HCT116 (cell line): Measurements from ENCODE around the gene TENT4A. TPM values are rescaled to one million over a fixed set of nuclear protein-coding genes. Genes with fewer than 3 reads are reported as not detected.
A peak's percentile ranks its signal among the peaks of the same experiment; 100 is the strongest.

Experiments used
- ATAC-seq: fragments of 200-7000 bp; cut with Tn5 transposase; 2 replicates; pipeline ENCODE4 v1.9.1; 2020; ENCODE audit warnings: mild to moderate bottlenecking, moderate library complexity
- BruUV-seq: library from RNA; stranded (reverse); fragments of 400-500 nt; replicated peaks from 2 replicates; lab custom pipeline; 2021; lab: Mats Ljungman, UMichigan
- CTCF ChIA-PET: fragments of 300-600 bp; sonication (Branson Sonifier 250); formaldehyde crosslinking; loops from one replicate; lab custom pipeline; 2021; ENCODE audit warnings: antibody characterized with exemption; lab: Charles Lee
- POLR2A ChIA-PET: fragments of 300-600, 350-600 bp; sonication (Branson Sonifier 250); formaldehyde crosslinking; loops from one replicate; lab custom pipeline; 2021; ENCODE audit warnings: antibody characterized with exemption; lab: Charles Lee
- RAD21 ChIA-PET, 2 experiments: fragments of 300-600 bp; sonication (Branson Sonifier 250); formaldehyde crosslinking; loops; one replicate each; lab custom pipeline; 2023; ENCODE audit warnings: low total read pairs in 2 of 2; ENCODE audit not compliant: uncharacterized antibody in 2 of 2, unreplicated experiment in 2 of 2, low non-redundant PET in 1 of 2; lab: Charles Lee
- DNase-seq: peaks from one replicate; pipeline ENCODE4 v3.0.0-alpha.2; 2010; ENCODE audit warnings: low read depth, low spot score
- H2AFZ ChIP-seq: fragments of 200-600 bp; shearing (Covaris generic), sonication (generic); 2 replicates; pipeline ENCODE4 v1.6.1; 2017; ENCODE audit warnings: low read depth, mixed run types, mixed read lengths, antibody characterized with exemption, low read length; ENCODE audit not compliant: poor library complexity, severe bottlenecking
- H3K27ac ChIP-seq: 2 replicates; pipeline ENCODE4 v1.5.1; 2012; ENCODE audit warnings: low read depth, low read length
- H3K27me3 ChIP-seq: fragments of 200-600 bp; sonication (generic); 2 replicates; pipeline ENCODE4 v1.6.1; 2016; ENCODE audit warnings: mixed run types, low read length, mixed read lengths; ENCODE audit not compliant: insufficient read depth
- H3K36me3 ChIP-seq, 2 experiments: fragments of 200-500 bp in 1 of 2; fragments of 200-600 bp in 1 of 2; sonication (Bioruptor generic) in 1 of 2; sonication (generic) in 1 of 2; 2 replicates each; pipeline versions ENCODE4 v1.5.1 to v1.6.1; 2014 to 2016; ENCODE audit warnings: low read length in 2 of 2, inconsistent platforms in 1 of 2, mixed read lengths in 1 of 2, mixed run types in 1 of 2; ENCODE audit not compliant: insufficient read depth in 2 of 2, control insufficient read depth in 1 of 2
- H3K4me1 ChIP-seq, 2 experiments: fragments of 200-600 bp in 1 of 2; sonication (generic) in 1 of 2; 2 replicates each; pipeline versions ENCODE4 v1.5.1 to v1.6.1; 2012 to 2017; ENCODE audit warnings: low read length in 2 of 2, inconsistent platforms in 1 of 2, mild to moderate bottlenecking in 1 of 2, mixed read lengths in 1 of 2, mixed run types in 1 of 2, moderate library complexity in 1 of 2; ENCODE audit not compliant: insufficient read depth in 2 of 2, control insufficient read depth in 1 of 2
- H3K4me2 ChIP-seq: fragments of 200-600 bp; sonication (generic); 2 replicates; pipeline ENCODE4 v1.6.1; 2017; ENCODE audit warnings: mixed run types, low read length, mixed read lengths
- H3K4me3 ChIP-seq, 2 experiments: fragments of 200-600 bp in 1 of 2; sonication (generic) in 1 of 2; replicated peaks in 1 of 2; 2 replicates each; pipeline ENCODE4 v1.5.1; 2011 to 2016; ENCODE audit warnings: low read length in 2 of 2, control low read depth in 1 of 2, low read depth in 1 of 2, mild to moderate bottlenecking in 1 of 2, mixed read lengths in 1 of 2, mixed run types in 1 of 2
- H3K79me2 ChIP-seq: fragments of 200-600 bp; sonication (generic); 2 replicates; pipeline ENCODE4 v1.6.1; 2017; ENCODE audit warnings: mild to moderate bottlenecking, mixed run types, low read length, moderate library complexity, mixed read lengths; ENCODE audit not compliant: insufficient read depth
- H3K9ac ChIP-seq: fragments of 200-600 bp; sonication (generic); 2 replicates; pipeline ENCODE4 v1.6.1; 2016; ENCODE audit warnings: low read length, mixed read lengths
- H3K9me2 ChIP-seq: fragments of 200-600 bp; sonication (generic), shearing (Covaris generic); 2 replicates; pipeline ENCODE4 v1.6.1; 2017; ENCODE audit warnings: mixed run types, mild to moderate bottlenecking, moderate library complexity; ENCODE audit not compliant: insufficient read depth
- H3K9me3 ChIP-seq, 2 experiments: fragments of 200-500 bp in 1 of 2; fragments of 200-600 bp in 1 of 2; sonication (Bioruptor generic) in 1 of 2; sonication (generic) in 1 of 2; 2 replicates each; pipeline ENCODE4 v1.6.1; 2014 to 2017; ENCODE audit warnings: low read length in 2 of 2, mixed read lengths in 2 of 2, inconsistent platforms in 1 of 2, low read depth in 1 of 2, mild to moderate bottlenecking in 1 of 2, mixed run types in 1 of 2, moderate library complexity in 1 of 2; ENCODE audit not compliant: control insufficient read depth in 1 of 2, insufficient read depth in 1 of 2
- H4K20me1 ChIP-seq: fragments of 200-600 bp; sonication (generic), shearing (Covaris generic); 2 replicates; pipeline ENCODE4 v1.6.1; 2017; ENCODE audit warnings: mixed run types, mild to moderate bottlenecking, moderate library complexity; ENCODE audit not compliant: insufficient read depth
- EZH2phosphoT487 ChIP-seq: fragments of 200-600 bp; IDR thresholded peaks from 2 replicates; pipeline ENCODE4 v1.6.1; 2018; ENCODE audit warnings: antibody characterized with exemption, borderline replicate concordance
- POLR2A ChIP-seq: IDR thresholded peaks from 2 replicates; pipeline ENCODE4 v1.7.0; 2011; ENCODE audit warnings: borderline replicate concordance; ENCODE audit not compliant: insufficient read depth, insufficient read length; ENCODE audit errors: extremely low read depth
- RAD21 ChIP-seq: IDR thresholded peaks from 2 replicates; pipeline ENCODE4 v1.6.1; 2012; ENCODE audit warnings: low read depth, mild to moderate bottlenecking
- SIN3A ChIP-seq: IDR thresholded peaks from 2 replicates; pipeline ENCODE4 v1.6.1; 2012; ENCODE audit warnings: low read depth
- SP1 ChIP-seq: IDR thresholded peaks from 2 replicates; pipeline ENCODE4 v1.6.1; 2012; ENCODE audit warnings: low read depth
- SRF ChIP-seq: IDR thresholded peaks from 2 replicates; pipeline ENCODE4 v1.6.1; 2012; ENCODE audit warnings: low read depth
- ZFX ChIP-seq: fragments of 450-650 bp; IDR thresholded peaks from 2 replicates; pipeline ENCODE4 v1.6.1; 2017
- intact Hi-C: fragments of 100-400 bp; cut with micrococcal nuclease; formaldehyde crosslinking; loops from 2 replicates; pipeline ENCODE4 v1.10.0; 2022
- total RNA-seq: library from RNA; stranded (reverse); gene quantifications from one replicate; pipeline ENCODE4 v1.2.1, GENCODE V29; 2021; ENCODE audit not compliant: unreplicated experiment
- TF ChIP-seq, protein P1 (sequence below): IDR thresholded peaks from 2 replicates; pipeline ENCODE4 v1.6.1; 2012
- TF ChIP-seq, protein P2 (sequence below), 3 experiments: fragments of 200-600 bp in 1 of 3; sonication (generic) in 1 of 3; IDR thresholded peaks in 2 of 3; conservative IDR thresholded peaks in 1 of 3; 2 replicates each; pipeline ENCODE4 v1.5.1; 2012 to 2017; ENCODE audit warnings: low read depth in 2 of 3, low read length in 2 of 3, antibody characterized with exemption in 1 of 3, borderline replicate concordance in 1 of 3, control low read depth in 1 of 3, mild to moderate bottlenecking in 1 of 3, mixed read lengths in 1 of 3, mixed run types in 1 of 3, moderate library complexity in 1 of 3; ENCODE audit not compliant: insufficient read depth in 1 of 3

Gene TENT4A
- total RNA-seq, 1 experiment from 2014 or later, result 39.8 TPM

DNA sequence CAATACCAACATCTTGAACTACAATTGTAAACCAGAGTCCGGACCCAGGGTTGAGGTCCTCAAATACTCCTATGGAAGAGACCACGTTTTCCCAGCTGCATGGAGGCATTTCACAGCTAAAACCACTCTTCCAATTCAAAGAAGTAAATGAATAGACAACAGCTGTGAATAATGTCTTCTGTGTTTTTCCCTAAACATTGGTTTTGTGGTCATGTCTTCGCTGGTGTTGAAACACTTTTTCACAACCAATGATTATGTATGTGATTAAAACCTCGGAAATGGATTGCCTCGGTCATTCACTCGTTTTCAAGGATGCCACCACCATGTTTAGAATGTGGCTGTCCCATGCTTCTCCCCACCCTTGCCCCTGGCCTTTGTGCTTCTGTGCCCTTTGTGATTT is 9.4 kb upstream of the TENT4A start:
- Histone ChIP-seq H3K9ac (peak overlapping the region; percentile 45), H3K4me2 (peak overlapping the region; percentile 70), H3K4me1 (peaks cover 14 to 21% of the 10 kb centered on the region in 2 experiments), H3K36me3 (no peaks in the 10 kb centered on the region), H3K27me3 (no peaks in the 10 kb centered on the region), H3K9me3 (no peaks in the 10 kb centered on the region), H4K20me1 (no peaks in the 10 kb centered on the region), H3K4me3 (peak overlapping the region in 1 of 2 experiments; percentile 32; a peak in 2 of 4 replicates), H3K9me2 (no peaks in the 10 kb centered on the region), H2AFZ (peak overlapping the region; percentile 75), H3K79me2 (no peaks in the 10 kb centered on the region), H3K27ac (peak overlapping the region; percentile 52)
- ChIA-PET RAD21 (no interaction called here), POLR2A (no interaction called here), CTCF (no interaction called here)
- DNase-seq (no peak), ATAC-seq (no peak)
- TF ChIP-seq POLR2A (no peak), EZH2phosphoT487 (no peak), SP1 (no peak), SIN3A (no peak), RAD21 (no peak), ZFX (no peak), SRF (no peak)
- TF ChIP-seq, protein P1, sequence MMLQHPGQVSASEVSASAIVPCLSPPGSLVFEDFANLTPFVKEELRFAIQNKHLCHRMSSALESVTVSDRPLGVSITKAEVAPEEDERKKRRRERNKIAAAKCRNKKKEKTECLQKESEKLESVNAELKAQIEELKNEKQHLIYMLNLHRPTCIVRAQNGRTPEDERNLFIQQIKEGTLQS, result no peak
- TF ChIP-seq, protein P2, sequence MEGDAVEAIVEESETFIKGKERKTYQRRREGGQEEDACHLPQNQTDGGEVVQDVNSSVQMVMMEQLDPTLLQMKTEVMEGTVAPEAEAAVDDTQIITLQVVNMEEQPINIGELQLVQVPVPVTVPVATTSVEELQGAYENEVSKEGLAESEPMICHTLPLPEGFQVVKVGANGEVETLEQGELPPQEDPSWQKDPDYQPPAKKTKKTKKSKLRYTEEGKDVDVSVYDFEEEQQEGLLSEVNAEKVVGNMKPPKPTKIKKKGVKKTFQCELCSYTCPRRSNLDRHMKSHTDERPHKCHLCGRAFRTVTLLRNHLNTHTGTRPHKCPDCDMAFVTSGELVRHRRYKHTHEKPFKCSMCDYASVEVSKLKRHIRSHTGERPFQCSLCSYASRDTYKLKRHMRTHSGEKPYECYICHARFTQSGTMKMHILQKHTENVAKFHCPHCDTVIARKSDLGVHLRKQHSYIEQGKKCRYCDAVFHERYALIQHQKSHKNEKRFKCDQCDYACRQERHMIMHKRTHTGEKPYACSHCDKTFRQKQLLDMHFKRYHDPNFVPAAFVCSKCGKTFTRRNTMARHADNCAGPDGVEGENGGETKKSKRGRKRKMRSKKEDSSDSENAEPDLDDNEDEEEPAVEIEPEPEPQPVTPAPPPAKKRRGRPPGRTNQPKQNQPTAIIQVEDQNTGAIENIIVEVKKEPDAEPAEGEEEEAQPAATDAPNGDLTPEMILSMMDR (IDR thresholded peaks at IDR 0.05 in 2 of 3, conservative IDR thresholded peaks at IDR 0.05 in 1 of 3; ENCODE audit: borderline replicate concordance in 1 of 3, insufficient read depth in 1 of 3, low read depth in 2 of 3, low read length in 2 of 3), result no peak
- intact Hi-C loops, result no loop called here
- no TSS peak for BruUV-seq
